Progenitor cell of endocrine pancreas (in vitro differentiated cells): Measurements from ENCODE around the gene SH3GLB2. TPM values are rescaled to one million over a fixed set of nuclear protein-coding genes. Genes with fewer than 3 reads are reported as not detected.
A peak's percentile ranks its signal among the peaks of the same experiment; 100 is the strongest.

Experiments
- DNase-seq: peaks from one replicate; pipeline ENCODE4 v3.0.0; 2021; ENCODE audit warnings: low spot score; ENCODE audit not compliant: unreplicated experiment
- H3K27ac Mint-ChIP-seq: 2 replicates; pipeline ENCODE4 v1.8.0; 2021; ENCODE audit warnings: mild to moderate bottlenecking, moderate library complexity, mixed read lengths
- H3K27me3 Mint-ChIP-seq: 2 replicates; pipeline ENCODE4 v1.8.0; 2021; ENCODE audit warnings: mixed read lengths
- H3K36me3 Mint-ChIP-seq: 2 replicates; pipeline ENCODE4 v1.8.0; 2022; ENCODE audit warnings: mixed read lengths; ENCODE audit not compliant: insufficient read depth
- H3K4me1 Mint-ChIP-seq: 2 replicates; pipeline ENCODE4 v1.8.0; 2021; ENCODE audit warnings: low read depth, mixed read lengths
- H3K4me3 Mint-ChIP-seq: 2 replicates; pipeline ENCODE4 v1.8.0; 2021; ENCODE audit warnings: low read depth, mild to moderate bottlenecking, moderate library complexity, mixed read lengths
- H3K9me3 Mint-ChIP-seq: 2 replicates; pipeline ENCODE4 v1.8.0; 2021; ENCODE audit warnings: low read depth, mixed read lengths
- total RNA-seq: library from RNA; stranded (reverse); gene quantifications from 2 replicates; pipeline ENCODE4 v1.2.1, GENCODE V29; 2021
- TF ChIP-seq, protein P1 (sequence below): fragments of 200-600 bp; sonication (generic); IDR thresholded peaks from one replicate; pipeline ENCODE4 v1.5.0; 2021; ENCODE audit warnings: antibody characterized with exemption, mild to moderate bottlenecking; ENCODE audit not compliant: unreplicated experiment

The SH3GLB2 gene
- total RNA-seq, 1 donor from 2014 or later = 183 TPM

DNA sequence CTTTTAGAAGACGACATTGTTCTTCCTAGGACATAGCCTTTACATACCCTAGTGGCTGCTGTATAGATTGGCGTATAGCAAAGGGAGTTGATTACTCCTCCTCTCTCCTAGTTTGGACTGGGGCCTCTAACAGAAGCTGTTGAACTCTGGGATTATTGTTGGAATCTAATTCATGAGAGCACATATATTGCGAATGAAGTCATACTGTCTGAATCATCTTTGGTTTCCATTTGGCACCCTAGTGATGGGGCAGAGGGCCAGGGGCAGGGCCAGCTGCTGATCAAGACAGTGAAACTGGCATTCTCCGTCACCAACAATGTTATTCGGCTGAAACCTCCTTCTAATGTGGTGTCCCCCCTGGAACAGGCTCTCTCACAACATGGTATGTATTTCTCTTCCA is 40.3 kb downstream of the SH3GLB2 start:
- Mint-ChIP-seq H3K27me3 (no peaks in the 10 kb centered on the region), H3K36me3 (peaks cover 23% of the 10 kb centered on the region), H3K4me1 (no peaks in the 10 kb centered on the region), H3K4me3 (no peak overlapping the region), H3K9me3 (no peaks in the 10 kb centered on the region), H3K27ac (peak overlapping the region; percentile 15)
- TF ChIP-seq, protein P1, sequence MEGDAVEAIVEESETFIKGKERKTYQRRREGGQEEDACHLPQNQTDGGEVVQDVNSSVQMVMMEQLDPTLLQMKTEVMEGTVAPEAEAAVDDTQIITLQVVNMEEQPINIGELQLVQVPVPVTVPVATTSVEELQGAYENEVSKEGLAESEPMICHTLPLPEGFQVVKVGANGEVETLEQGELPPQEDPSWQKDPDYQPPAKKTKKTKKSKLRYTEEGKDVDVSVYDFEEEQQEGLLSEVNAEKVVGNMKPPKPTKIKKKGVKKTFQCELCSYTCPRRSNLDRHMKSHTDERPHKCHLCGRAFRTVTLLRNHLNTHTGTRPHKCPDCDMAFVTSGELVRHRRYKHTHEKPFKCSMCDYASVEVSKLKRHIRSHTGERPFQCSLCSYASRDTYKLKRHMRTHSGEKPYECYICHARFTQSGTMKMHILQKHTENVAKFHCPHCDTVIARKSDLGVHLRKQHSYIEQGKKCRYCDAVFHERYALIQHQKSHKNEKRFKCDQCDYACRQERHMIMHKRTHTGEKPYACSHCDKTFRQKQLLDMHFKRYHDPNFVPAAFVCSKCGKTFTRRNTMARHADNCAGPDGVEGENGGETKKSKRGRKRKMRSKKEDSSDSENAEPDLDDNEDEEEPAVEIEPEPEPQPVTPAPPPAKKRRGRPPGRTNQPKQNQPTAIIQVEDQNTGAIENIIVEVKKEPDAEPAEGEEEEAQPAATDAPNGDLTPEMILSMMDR = no peak
- DNase-seq = no peak

DNA sequence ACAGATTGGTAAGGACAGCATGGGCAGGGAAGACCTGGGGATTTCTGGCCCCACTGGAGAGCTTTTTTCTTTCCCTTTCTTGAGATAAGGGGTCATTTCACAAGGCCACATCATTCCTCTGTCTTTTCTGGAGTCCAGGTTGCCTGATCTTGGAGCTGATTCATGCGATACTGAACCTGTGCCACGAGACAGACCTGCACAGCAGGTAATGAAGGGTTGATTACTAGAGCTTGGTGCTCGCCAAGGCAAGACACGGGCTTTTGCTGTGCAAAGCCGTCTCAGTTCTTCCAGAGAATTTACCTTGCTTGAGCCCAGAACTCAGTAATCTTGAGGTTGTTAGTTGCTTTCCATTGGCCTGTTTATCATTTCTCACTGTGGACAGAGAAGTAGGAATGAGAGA is 41.5 kb downstream of the SH3GLB2 start:
- Mint-ChIP-seq H3K36me3 (peaks cover 26% of the 10 kb centered on the region), H3K4me1 (no peaks in the 10 kb centered on the region), H3K4me3 (no peak overlapping the region), H3K27ac (no peak overlapping the region), H3K9me3 (no peaks in the 10 kb centered on the region), H3K27me3 (no peaks in the 10 kb centered on the region)
- no peak for DNase-seq
- TF ChIP-seq, protein P1 = no peak

DNA sequence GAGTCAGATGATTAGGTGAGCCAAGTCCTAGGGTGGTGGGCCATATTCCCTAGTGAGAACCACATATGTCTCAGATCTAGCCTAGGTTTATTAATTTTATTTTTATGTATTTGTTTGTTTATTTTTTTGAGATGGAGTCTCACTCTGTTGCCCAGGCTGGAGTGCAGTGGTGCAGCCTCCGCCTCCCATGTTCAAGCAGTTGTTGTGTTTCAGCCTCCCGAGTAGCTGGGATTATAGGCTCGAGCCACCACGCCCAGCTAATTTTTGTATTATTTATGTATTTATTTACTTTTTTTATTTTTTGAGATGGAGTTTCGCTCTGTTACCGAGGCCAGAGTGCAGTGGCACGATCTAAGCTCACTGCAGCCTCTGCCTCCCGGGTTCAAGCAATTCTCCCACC is 44.6 kb downstream of the SH3GLB2 start:
- Mint-ChIP-seq H3K4me3 (no peak overlapping the region), H3K4me1 (no peaks in the 10 kb centered on the region), H3K36me3 (peaks cover 34% of the 10 kb centered on the region), H3K27me3 (no peaks in the 10 kb centered on the region), H3K27ac (no peak overlapping the region), H3K9me3 (no peaks in the 10 kb centered on the region)
- no peak for DNase-seq
- TF ChIP-seq, protein P1 = no peak

DNA sequence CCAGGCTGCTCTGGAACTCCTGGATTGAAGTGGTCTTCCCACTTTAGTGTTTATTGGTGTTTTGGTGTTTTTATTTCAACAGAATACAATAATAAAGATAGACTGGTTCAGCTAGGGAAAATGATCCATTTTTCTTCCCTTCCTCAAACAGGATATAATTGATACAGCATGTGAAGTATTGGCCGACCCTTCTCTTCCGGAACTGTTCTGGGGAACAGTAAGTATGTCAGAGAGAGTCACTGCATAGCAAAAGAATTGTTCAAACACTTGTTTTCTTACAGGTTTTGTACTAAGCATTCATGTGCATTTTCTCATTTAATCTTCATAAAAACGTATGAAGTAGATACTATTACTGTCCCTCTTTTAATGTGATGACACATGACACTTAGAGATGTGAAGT is 49.0 kb downstream of the SH3GLB2 start:
- no peak overlapping the region for H3K4me3 Mint-ChIP-seq
- no peak for DNase-seq
- H3K36me3 Mint-ChIP-seq = peaks cover 32% of the 10 kb centered on the region
- TF ChIP-seq, protein P1 = no peak
- no peak overlapping the region for H3K27ac Mint-ChIP-seq
- H3K4me1 Mint-ChIP-seq = no peaks in the 10 kb centered on the region
- no peaks in the 10 kb centered on the region for H3K9me3 Mint-ChIP-seq
- H3K27me3 Mint-ChIP-seq = no peaks in the 10 kb centered on the region

DNA sequence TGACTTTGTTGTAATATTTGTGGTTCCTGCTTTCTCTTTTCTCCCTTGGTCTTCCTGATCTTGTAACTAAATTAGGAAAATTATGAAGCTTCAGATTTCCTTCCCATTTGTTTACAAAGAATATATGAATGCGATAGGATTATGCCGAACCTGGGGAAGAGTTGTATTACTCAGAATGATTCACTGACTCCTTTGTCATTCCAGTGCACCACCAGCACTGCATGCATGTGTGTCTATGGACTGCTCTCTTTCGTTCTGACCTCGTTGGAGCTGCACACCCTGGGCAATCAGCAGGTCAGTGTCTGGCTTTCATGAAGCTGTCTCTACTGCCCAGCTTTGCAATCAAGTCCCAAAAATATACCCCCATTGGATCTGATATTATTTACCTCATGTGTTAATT is 55.2 kb downstream of the SH3GLB2 start:
- no peak overlapping the region for H3K4me3 Mint-ChIP-seq
- H3K27me3 Mint-ChIP-seq = no peaks in the 10 kb centered on the region
- H3K27ac Mint-ChIP-seq = no peak overlapping the region
- H3K36me3 Mint-ChIP-seq = peaks cover 32% of the 10 kb centered on the region
- H3K9me3 Mint-ChIP-seq = no peaks in the 10 kb centered on the region
- no peak for DNase-seq
- H3K4me1 Mint-ChIP-seq = no peaks in the 10 kb centered on the region
- TF ChIP-seq, protein P1 = no peak
